HG03439 (cell line): ENCODE results near the gene HERPUD2.

Source experiments
- ATAC-seq: cut with Tn5 transposase; IDR thresholded peaks from one replicate; pipeline ENCODE4 v1.9.1; 2021; ENCODE audit warnings: mild to moderate bottlenecking, moderate library complexity; ENCODE audit not compliant: unreplicated experiment

The HERPUD2 gene

GRCh38 chr7:35694784-35695472, at the start of gene HERPUD2:
Gene HERPUD2 (minus strand): TSS chr7:35695135. CDS start chr7:35694330, 805 bp downstream.
- ATAC-seq = peak; percentile 82

GRCh38 chr7:35738889-35739288, 44.0 kb upstream of the HERPUD2 start:
- no peak for ATAC-seq

DNA sequence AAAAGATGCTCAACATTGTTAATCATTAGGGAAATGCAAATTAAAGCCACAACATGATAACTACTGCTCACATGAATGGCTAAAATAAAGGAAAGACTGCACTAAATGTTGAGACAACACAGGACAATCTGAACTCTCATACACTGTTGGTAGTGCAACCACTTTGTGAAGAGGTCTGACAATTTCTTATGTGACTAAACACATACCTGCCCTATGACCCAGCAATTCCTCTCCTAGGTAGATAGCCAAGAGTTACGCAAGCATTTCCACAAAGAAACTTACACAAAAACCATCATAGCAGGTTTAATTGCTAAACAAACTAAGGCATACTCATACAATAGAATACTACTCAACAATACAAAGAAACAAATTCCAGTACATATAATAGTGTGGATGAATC, 41.8 kb upstream of the HERPUD2 start:
- ATAC-seq = no peak

GRCh38 chr7:35735396-35735795, 40.5 kb upstream of the HERPUD2 start:
- no peak for ATAC-seq

- no peak for ATAC-seq
Measured at GRCh38 chr7:35734001-35734483, 39.1 kb upstream of the HERPUD2 start.

DNA sequence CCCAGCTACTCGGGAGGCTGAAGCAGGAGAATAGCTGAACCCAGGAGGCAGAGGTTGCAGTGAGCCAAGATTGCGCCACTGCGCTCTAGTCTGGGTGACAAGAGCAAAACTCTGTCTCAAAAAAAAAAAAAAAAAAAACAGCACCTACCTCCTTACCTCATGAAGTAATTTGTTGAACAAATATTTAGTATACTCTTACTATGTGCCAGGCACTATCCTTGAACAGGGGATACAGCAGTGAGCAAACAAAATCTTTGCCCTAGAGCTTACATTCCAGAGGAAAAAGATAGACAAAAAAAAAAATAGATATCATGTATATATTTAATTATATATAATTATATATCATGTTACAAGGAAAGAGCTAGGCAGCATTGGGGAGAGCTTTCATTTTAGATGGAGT, 36.4 kb upstream of the HERPUD2 start:
- ATAC-seq = no peak

GRCh38 chr7:35729061-35729783, 34.3 kb upstream of the HERPUD2 start:
- peak; percentile 51 for ATAC-seq

GRCh38 chr7:35728412-35729060, 33.6 kb upstream of the HERPUD2 start:
- ATAC-seq = no peak

DNA sequence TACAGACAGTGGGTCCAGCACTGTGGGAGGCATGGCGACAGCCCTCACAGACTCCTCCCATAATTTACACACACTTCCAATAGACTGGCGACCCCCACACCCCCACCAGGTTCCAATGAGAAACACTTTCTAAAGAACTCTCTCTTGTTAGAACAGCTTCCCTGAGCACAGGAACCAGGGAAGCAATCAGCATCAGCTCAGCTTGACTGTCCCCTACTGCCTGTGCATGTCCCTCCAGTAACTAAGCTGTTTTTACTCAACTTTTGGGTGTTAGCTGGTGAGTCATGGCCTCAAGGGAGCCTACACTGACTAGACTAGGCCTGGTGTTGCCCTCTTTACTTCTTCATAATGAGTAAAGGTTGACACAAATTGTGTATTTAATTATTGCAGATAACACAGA, 32.6 kb upstream of the HERPUD2 start:
- no peak for ATAC-seq

DNA sequence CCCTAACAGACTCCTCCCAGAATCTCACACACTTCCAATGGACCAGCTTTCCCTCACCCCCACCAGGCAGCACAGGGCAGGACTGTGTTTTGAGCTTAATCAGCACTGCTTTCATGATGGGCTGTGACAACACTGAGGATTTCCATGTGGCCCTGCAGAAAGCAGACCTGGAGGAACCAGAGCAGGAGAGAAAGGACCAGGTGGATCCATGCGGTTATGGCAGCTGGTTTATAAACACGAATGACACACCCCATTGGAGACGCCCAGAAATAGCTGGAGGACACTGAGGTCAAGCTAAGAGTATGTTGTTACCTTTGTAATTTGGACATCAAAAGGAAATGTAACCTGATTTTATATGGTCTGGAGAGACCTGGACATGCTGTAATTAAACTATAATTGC, 31.7 kb upstream of the HERPUD2 start:
- no peak for ATAC-seq

GRCh38 chr7:35725280-35725680, 30.3 kb upstream of the HERPUD2 start:
- peak; percentile 44 for ATAC-seq

- no peak for ATAC-seq
Measured at GRCh38 chr7:35723011-35723410, 28.1 kb upstream of the HERPUD2 start.

DNA sequence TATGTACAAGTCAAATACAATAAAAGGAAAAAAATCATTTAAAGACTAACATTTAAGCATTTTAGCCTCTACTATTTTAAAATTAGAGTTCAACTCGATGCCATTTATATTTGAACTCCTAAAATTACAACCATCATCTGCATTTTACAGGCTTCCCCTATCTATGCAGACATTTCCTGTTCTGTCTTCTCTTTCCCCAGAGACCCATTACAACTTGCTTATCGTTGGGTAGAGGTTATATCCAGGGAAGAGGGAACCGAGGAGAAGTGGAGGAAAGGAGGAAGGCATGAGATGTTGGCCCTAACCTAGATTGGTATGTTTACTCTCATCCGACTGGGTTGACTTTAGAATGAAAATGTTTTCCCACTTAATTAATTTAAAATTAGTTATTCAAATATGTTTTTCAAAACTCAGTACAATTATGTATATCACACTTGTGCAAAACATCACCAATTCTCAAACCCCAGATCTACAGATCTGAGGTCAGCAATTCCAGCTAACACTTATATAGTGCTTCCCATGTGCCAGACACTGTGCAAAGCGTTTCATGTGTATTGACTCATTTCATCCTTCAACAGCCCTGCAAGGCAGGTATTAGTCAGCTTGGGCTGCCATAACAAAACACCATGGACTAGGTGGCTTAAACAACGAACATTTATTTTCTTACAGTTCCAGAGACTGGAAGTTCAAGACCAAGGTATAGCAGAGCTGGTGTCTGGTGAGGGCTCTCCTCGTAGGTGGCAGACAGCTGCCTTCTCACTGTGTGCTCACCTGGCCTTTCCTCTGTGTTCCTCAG, 27.3 kb upstream of the HERPUD2 start:
- no peak for ATAC-seq

DNA sequence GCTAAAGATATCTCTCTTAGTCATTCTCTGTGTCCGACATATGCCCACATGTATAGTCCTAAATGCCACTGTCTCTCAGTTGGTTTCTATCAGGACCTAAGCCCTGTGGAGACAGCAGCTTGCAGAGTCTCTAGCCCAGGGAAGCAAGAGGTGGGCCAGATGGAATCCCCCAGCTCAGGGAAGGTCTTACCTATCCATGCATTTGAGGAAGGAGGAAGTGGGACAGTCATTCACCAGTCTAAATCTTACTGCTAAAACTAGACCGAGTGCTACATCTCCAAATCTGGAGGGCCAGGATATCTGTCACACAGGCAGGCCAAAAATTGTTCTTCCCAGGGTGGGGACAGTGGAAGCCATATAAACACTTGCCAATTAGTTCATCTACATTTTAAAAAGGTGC, 26.4 kb upstream of the HERPUD2 start:
- ATAC-seq = no peak

GRCh38 chr7:35720849-35721248, 25.9 kb upstream of the HERPUD2 start:
- no peak for ATAC-seq

GRCh38 chr7:35720032-35720431, 25.1 kb upstream of the HERPUD2 start:
- ATAC-seq = no peak

GRCh38 chr7:35718047-35718446, 23.1 kb upstream of the HERPUD2 start:
- ATAC-seq = no peak

DNA sequence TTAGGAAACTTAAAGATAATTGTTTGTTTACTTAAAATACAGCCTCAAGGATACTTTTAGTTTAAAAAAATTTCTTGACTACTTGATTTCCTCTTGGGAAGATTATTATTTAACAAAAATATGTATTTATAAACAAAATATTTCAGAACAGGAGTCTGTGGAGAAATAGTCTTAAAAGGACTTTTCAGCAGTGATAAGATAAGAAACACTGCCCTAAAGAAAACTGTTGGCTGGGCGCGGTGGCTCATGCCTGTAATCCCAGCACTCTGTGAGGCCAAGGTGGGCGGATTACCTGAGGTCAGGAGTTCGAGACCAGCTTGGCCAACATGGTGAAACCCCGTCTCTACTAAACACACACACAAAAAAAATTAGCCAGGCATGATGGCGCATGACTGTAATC, 22.6 kb upstream of the HERPUD2 start:
- no peak for ATAC-seq

- ATAC-seq = no peak
Measured at GRCh38 chr7:35717013-35717412, 22.1 kb upstream of the HERPUD2 start.

- no peak for ATAC-seq
Measured at GRCh38 chr7:35716038-35716803, 21.3 kb upstream of the HERPUD2 start.
